Prostate gland (tissue), 2 donors: ENCODE data around the gene DERL2.

ENCODE experiments used
- CTCF ChIP-seq, 4 experiments: fragments of 200-600 bp in 2 of 4; fragments of 450-650 bp in 2 of 4; sonication (generic) in 2 of 4; IDR thresholded peaks; 1 replicate in 3 of 4; 2 replicates in 1 of 4; pipeline ENCODE4 v1.5.1; 2016 to 2019; ENCODE audit warnings: antibody characterized with exemption in 4 of 4, mild to moderate bottlenecking in 2 of 4, moderate library complexity in 2 of 4
- POLR2A ChIP-seq: fragments of 450-650 bp; IDR thresholded peaks from one replicate; pipeline ENCODE4 v1.6.1; 2016; ENCODE audit warnings: antibody characterized with exemption, mild to moderate bottlenecking
- POLR2AphosphoS5 ChIP-seq: sonication (generic); formaldehyde crosslinking; IDR thresholded peaks from one replicate; pipeline ENCODE4 v1.6.1; 2017; ENCODE audit warnings: antibody characterized with exemption

DNA sequence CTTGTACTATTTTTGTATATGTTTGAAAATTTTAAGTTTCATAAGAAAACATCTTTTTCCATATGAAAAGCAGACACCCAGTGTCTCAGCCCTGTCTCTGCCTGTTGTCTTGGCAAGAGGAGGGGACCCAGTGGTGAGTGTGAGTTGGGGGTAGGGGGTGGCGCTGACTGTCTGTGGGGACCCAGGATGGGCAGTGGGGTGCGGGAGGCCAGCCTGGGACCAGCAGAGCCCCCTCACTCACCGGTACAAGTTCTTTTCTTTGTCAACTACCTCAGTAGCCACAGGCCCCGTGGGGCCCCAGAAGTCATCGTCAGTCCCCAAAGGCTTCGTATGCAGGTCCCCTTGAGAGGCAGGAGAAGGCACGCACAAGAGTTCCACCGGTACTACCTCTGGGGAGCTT is 46.6 kb upstream of the DERL2 start:
- TF ChIP-seq CTCF (IDR thresholded peaks at IDR 0.05) (no peak), POLR2AphosphoS5 (no peak), POLR2A (no peak)
